H1 (cell line): ENCODE data around the gene ZDHHC3. TPM values are rescaled to one million over a fixed set of nuclear protein-coding genes. Genes with fewer than 3 reads are reported as not detected.

Source experiments
- CTCF ChIA-PET: fragments of 300-600 bp; sonication (Branson Sonifier 250); formaldehyde crosslinking; loops from one replicate; lab custom pipeline; 2021; ENCODE audit not compliant: partially characterized antibody; lab: Charles Lee
- POLR2A ChIA-PET: fragments of 300-600 bp; sonication (Branson Sonifier 250); formaldehyde crosslinking; loops from one replicate; lab custom pipeline; 2021; ENCODE audit warnings: inconsistent platforms; ENCODE audit not compliant: partially characterized antibody; lab: Charles Lee
- DNase-seq, 2 experiments: peaks; one replicate each; pipeline versions ENCODE4 v3.0.0 to v3.0.0-alpha.2; 2010 to 2022; ENCODE audit warnings: low spot score in 2 of 2, low read depth in 1 of 2, mixed read lengths in 1 of 2
- FAIRE-seq: peaks from 2 replicates; lab custom pipeline; 2011; peaks lifted over from hg19 to GRCh38; lab: Jason Lieb, UNC
- H2AFZ ChIP-seq: 2 replicates; pipeline ENCODE4 v1.8.1; 2012; ENCODE audit warnings: low read length, inconsistent platforms
- H2AK5ac ChIP-seq: 2 replicates; pipeline ENCODE4 v1.6.1; 2013; ENCODE audit warnings: low read depth, low read length
- H2BK120ac ChIP-seq: replicated peaks from 2 replicates; pipeline ENCODE3; 2013; ENCODE audit warnings: low read depth, low read length, inconsistent platforms
- H2BK12ac ChIP-seq: 2 replicates; pipeline ENCODE4 v1.6.1; 2013; ENCODE audit warnings: low read depth, low read length
- H2BK15ac ChIP-seq: 2 replicates; pipeline ENCODE4 v1.6.1; 2013; ENCODE audit warnings: low read length
- H2BK20ac ChIP-seq: 2 replicates; pipeline ENCODE4 v1.6.1; 2013; ENCODE audit warnings: low read length
- H2BK5ac ChIP-seq: 2 replicates; pipeline ENCODE4 v1.6.1; 2013; ENCODE audit warnings: low read depth, low read length
- H3K14ac ChIP-seq: 2 replicates; pipeline ENCODE4 v1.6.1; 2013; ENCODE audit warnings: inconsistent platforms; ENCODE audit not compliant: insufficient read length
- H3K18ac ChIP-seq: 2 replicates; pipeline ENCODE4 v1.6.1; 2013; ENCODE audit warnings: low read length; ENCODE audit errors: extremely low read depth
- H3K23ac ChIP-seq: 2 replicates; pipeline ENCODE4 v1.6.1; 2013; ENCODE audit warnings: inconsistent platforms; ENCODE audit not compliant: insufficient read length
- H3K23me2 ChIP-seq: 2 replicates; pipeline ENCODE4 v1.6.1; 2013; ENCODE audit warnings: low read depth, low read length
- H3K27ac ChIP-seq: 2 replicates; pipeline ENCODE4 v1.6.1; 2011; ENCODE audit warnings: low read depth, low read length, inconsistent platforms
- H3K27me3 ChIP-seq, 4 experiments: replicated peaks in 1 of 4; 1 replicate in 1 of 4; 2 replicates in 3 of 4; pipeline versions ENCODE4 v1.6.1 to v1.8.1; 2011 to 2013; ENCODE audit warnings: low read length in 3 of 4, mild to moderate bottlenecking in 3 of 4, inconsistent platforms in 2 of 4, mixed read lengths in 2 of 4, moderate library complexity in 1 of 4; ENCODE audit not compliant: control insufficient read depth in 3 of 4, insufficient read depth in 3 of 4; ENCODE audit errors: extremely low read depth in 1 of 4
- H3K36me3 ChIP-seq, 4 experiments: 2 replicates each; pipeline versions ENCODE4 v1.6.1 to v1.8.1; 2011 to 2013; ENCODE audit warnings: mild to moderate bottlenecking in 4 of 4, low read length in 3 of 4, moderate library complexity in 2 of 4, control low read depth in 1 of 4, inconsistent platforms in 1 of 4; ENCODE audit not compliant: insufficient read depth in 4 of 4, control insufficient read depth in 2 of 4
- H3K4ac ChIP-seq: replicated peaks from 2 replicates; pipeline ENCODE3; 2013; ENCODE audit warnings: low read length, low read depth, mixed read lengths, inconsistent platforms; ENCODE audit not compliant: insufficient read length
- H3K4me1 ChIP-seq, 4 experiments: replicated peaks in 1 of 4; 1 replicate in 1 of 4; 2 replicates in 3 of 4; pipeline versions ENCODE4 v1.6.1 to v1.8.1; 2011 to 2013; ENCODE audit warnings: low read length in 3 of 4, inconsistent platforms in 2 of 4, mixed read lengths in 1 of 4; ENCODE audit not compliant: insufficient read depth in 4 of 4, control insufficient read depth in 3 of 4
- H3K4me2 ChIP-seq, 2 experiments: 2 replicates each; pipeline versions ENCODE4 v1.6.1 to v1.8.1; 2011 to 2013; ENCODE audit warnings: low read depth in 2 of 2, low read length in 2 of 2, control low read depth in 1 of 2, inconsistent platforms in 1 of 2, mild to moderate bottlenecking in 1 of 2; ENCODE audit not compliant: insufficient read depth in 1 of 2
- H3K4me3 ChIP-seq, 4 experiments: fragments of 200-600, 300-600 bp in 1 of 4; sonication (generic), shearing (Covaris generic), sonication (Bioruptor Twin) in 1 of 4; 2 replicates each; pipeline versions ENCODE4 v1.5.1 to v1.8.1; 2011 to 2016; ENCODE audit warnings: low read length in 4 of 4, low read depth in 3 of 4, control low read depth in 2 of 4, inconsistent platforms in 2 of 4, mild to moderate bottlenecking in 2 of 4, mixed read lengths in 1 of 4, moderate library complexity in 1 of 4; ENCODE audit not compliant: insufficient read depth in 2 of 4; ENCODE audit errors: extremely low read depth in 1 of 4
- H3K56ac ChIP-seq: replicated peaks from 2 replicates; pipeline ENCODE3; 2013; ENCODE audit warnings: low read depth, mild to moderate bottlenecking, mixed read lengths, low read length, inconsistent platforms; ENCODE audit not compliant: insufficient read length
- H3K79me1 ChIP-seq: 2 replicates; pipeline ENCODE4 v1.6.1; 2013; ENCODE audit warnings: low read depth, low read length, control low read depth
- H3K79me2 ChIP-seq, 2 experiments: 2 replicates each; pipeline versions ENCODE4 v1.6.1 to v1.8.1; 2012 to 2013; ENCODE audit warnings: low read length in 2 of 2, mild to moderate bottlenecking in 2 of 2, inconsistent platforms in 1 of 2; ENCODE audit not compliant: insufficient read depth in 2 of 2, control insufficient read depth in 1 of 2
- H3K9ac ChIP-seq, 4 experiments: replicated peaks in 1 of 4; 1 replicate in 1 of 4; 2 replicates in 3 of 4; pipeline versions ENCODE4 v1.6.1 to v1.8.1; 2011 to 2013; ENCODE audit warnings: low read depth in 3 of 4, low read length in 3 of 4, control low read depth in 2 of 4, mild to moderate bottlenecking in 2 of 4, moderate library complexity in 2 of 4, inconsistent platforms in 1 of 4; ENCODE audit errors: extremely low read depth in 1 of 4
- H3K9me3 ChIP-seq, 2 experiments: 2 replicates each; pipeline versions ENCODE4 v1.6.1 to v1.8.1; 2012 to 2013; ENCODE audit warnings: mild to moderate bottlenecking in 2 of 2, moderate library complexity in 2 of 2, control low read depth in 1 of 2, inconsistent platforms in 1 of 2, low read depth in 1 of 2, low read length in 1 of 2, mixed read lengths in 1 of 2; ENCODE audit not compliant: insufficient read depth in 2 of 2
- H4K20me1 ChIP-seq, 2 experiments: replicated peaks in 1 of 2; 2 replicates each; pipeline versions ENCODE3 to v1.8.1; 2011 to 2013; ENCODE audit warnings: inconsistent platforms in 2 of 2, low read length in 2 of 2, mild to moderate bottlenecking in 1 of 2; ENCODE audit not compliant: insufficient read depth in 2 of 2, control insufficient read depth in 1 of 2
- H4K5ac ChIP-seq: 2 replicates; pipeline ENCODE4 v1.6.1; 2013; ENCODE audit warnings: low read length, low read depth, mixed read lengths, inconsistent platforms; ENCODE audit not compliant: insufficient read length
- H4K8ac ChIP-seq: 2 replicates; pipeline ENCODE4 v1.8.0; 2013; ENCODE audit warnings: mild to moderate bottlenecking, moderate library complexity, low read length, inconsistent platforms; ENCODE audit not compliant: insufficient read depth; ENCODE audit errors: extremely low read depth
- H4K91ac ChIP-seq: replicated peaks from 2 replicates; pipeline ENCODE3; 2013; ENCODE audit warnings: low read length, mixed read lengths, inconsistent platforms; ENCODE audit not compliant: insufficient read length
- EP300 ChIP-seq, 2 experiments: IDR thresholded peaks; 1 replicate in 1 of 2; 2 replicates in 1 of 2; pipeline ENCODE4 v1.6.1; 2011 to 2012; ENCODE audit warnings: low read depth in 2 of 2, low read length in 2 of 2, mild to moderate bottlenecking in 2 of 2, borderline replicate concordance in 1 of 2, inconsistent platforms in 1 of 2, moderate library complexity in 1 of 2
- NANOG ChIP-seq: IDR thresholded peaks from 2 replicates; pipeline ENCODE4 v1.6.1; 2011; ENCODE audit warnings: low read length, low read depth, mild to moderate bottlenecking, inconsistent platforms; ENCODE audit not compliant: insufficient read depth, poor library complexity, severe bottlenecking
- SIRT6 ChIP-seq: IDR thresholded peaks from one replicate; pipeline ENCODE4 v1.7.1; 2012; ENCODE audit warnings: low read length, inconsistent platforms
- WGBS, 2 experiments: shearing (Covaris generic) in 1 of 2; methylation state at CpG; one replicate each; pipeline versions ENCODE4 v1.1.6 to v1.1.7; 2013 to 2015; ENCODE audit warnings: low lambda C conversion rate in 2 of 2, mixed read lengths in 2 of 2, inconsistent platforms in 1 of 2, low coverage in 1 of 2, missing lambda C conversion rate in 1 of 2; ENCODE audit not compliant: insufficient replicate concordance in 2 of 2, insufficient coverage in 1 of 2, insufficient read length in 1 of 2; ENCODE audit errors: extremely low coverage in 1 of 2, missing lambda C conversion rate in 1 of 2; 5-methylcytosine and 5-hydroxymethylcytosine counted together
- polyA plus RNA-seq, 7 experiments: library from polyadenylated mRNA; depleted of rRNA in 3 of 7; stranded (reverse) in 5 of 7; unstranded in 2 of 7; fragments of >200 nt in 5 of 7; fragments of 200-250 nt in 2 of 7; gene quantifications; 1 replicate in 5 of 7; 2 replicates in 1 of 7; 4 replicates in 1 of 7; pipeline versions ENCODE4 v1.2.1 to v1.2.3, GENCODE V29; 2011 to 2013; ENCODE audit warnings: missing spikeins in 2 of 7, mixed read lengths in 2 of 7
- total RNA-seq: library from RNA; stranded (reverse); fragmentation: NEBNext Ultra II Directional; extraction: Animal tissue kit (Norgen Biotek cat#: 25700); gene quantifications from 2 replicates; pipeline ENCODE4 v1.2.1, GENCODE V29; 2021
- TF ChIP-seq, protein P1 (sequence below): IDR thresholded peaks from 2 replicates; pipeline ENCODE4 v1.6.1; 2012; ENCODE audit warnings: inconsistent platforms

The ZDHHC3 gene
- total and polyA plus RNA-seq, 2 of the 8 experiments (the other 6 are each of a cell fraction or from before 2014, with no cell fraction given): 77.4 to 88.7 TPM

GRCh38 chr3:44890852-44891251 lies 85.1 kb downstream of the ZDHHC3 start:
- Histone ChIP-seq H3K36me3 (no peaks in the 10 kb centered on the region), H3K23me2 (no peaks in the 10 kb centered on the region; the same call in 1 of the 2 replicates)
- TF ChIP-seq NANOG (no peak), SIRT6 (no peak), EP300 (IDR thresholded peaks at IDR 0.05; ENCODE audit: borderline replicate concordance in 1 of 2, low read depth in 2 of 2, low read length in 2 of 2) (no peak)
- TF ChIP-seq, protein P1, sequence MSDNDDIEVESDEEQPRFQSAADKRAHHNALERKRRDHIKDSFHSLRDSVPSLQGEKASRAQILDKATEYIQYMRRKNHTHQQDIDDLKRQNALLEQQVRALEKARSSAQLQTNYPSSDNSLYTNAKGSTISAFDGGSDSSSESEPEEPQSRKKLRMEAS: no peak
- TF ChIP-seq, all 59 proteins: peak for 0
- H3K23ac ChIP-seq: no peak overlapping the region
- H3K79me1 ChIP-seq: no peaks in the 10 kb centered on the region
- no peak overlapping the region for H4K91ac ChIP-seq
- H2BK15ac ChIP-seq: no peak overlapping the region; the same call in 1 of the 2 replicates
- peaks cover 0 to 5% (median 3%) of the 10 kb centered on the region in 4 experiments; a peak in 3 of 7 replicates for H3K4me1 ChIP-seq
- H4K8ac ChIP-seq: no peak overlapping the region
- H3K4me2 ChIP-seq: no peak overlapping the region
- H2BK5ac ChIP-seq: no peak overlapping the region
- H2AK5ac ChIP-seq: no peak overlapping the region
- ChIA-PET CTCF (interaction anchor here (1.1 to 4.0 kb wide), 3 partner anchors 16 to 33 kb away, joined by 4 to 31 read pairs (median 5); no protein-coding TSS in a partner anchor), POLR2A (no interaction called here)
- H3K56ac ChIP-seq: no peak overlapping the region
- H3K18ac ChIP-seq: no peak overlapping the region
- H2BK20ac ChIP-seq: no peak overlapping the region
- no peak overlapping the region for H3K27ac ChIP-seq
- no peak overlapping the region for H2AFZ ChIP-seq
- FAIRE-seq (no peak), DNase-seq (no peak)
- H3K9me3 ChIP-seq: no peaks in the 10 kb centered on the region
- no peak overlapping the region for H4K5ac ChIP-seq
- no peak overlapping the region; the same call in 1 of the 2 replicates for H2BK12ac ChIP-seq
- no peak overlapping the region for H2BK120ac ChIP-seq
- H3K4ac ChIP-seq: no peak overlapping the region
- no peak overlapping the region for H3K14ac ChIP-seq
- WGBS, 2 experiments: 83% methylated on average over 3 of the region's 3 CpGs; no CpG with 5 or more reads in 1 of the 2 experiments
- no peak overlapping the region for H3K9ac ChIP-seq
- no peaks in the 10 kb centered on the region for H3K79me2 ChIP-seq
- H3K27me3 ChIP-seq: no peaks in the 10 kb centered on the region
- no peak overlapping the region for H3K4me3 ChIP-seq
- no peaks in the 10 kb centered on the region for H4K20me1 ChIP-seq
